CD14-positive monocyte (primary cell): ENCODE results near the gene KLHL30. TPM values are rescaled to one million over a fixed set of nuclear protein-coding genes. Genes with fewer than 3 reads are reported as not detected.

Experiments used
- DNase-seq, 3 donors: peaks; one replicate each; pipeline ENCODE4 v3.0.0-alpha.2; 2011 to 2022
- H2AFZ ChIP-seq: 2 replicates; pipeline ENCODE4 v1.6.0; 2012; ENCODE audit warnings: mild to moderate bottlenecking, low read depth, low read length, inconsistent platforms; ENCODE audit not compliant: insufficient read depth, poor library complexity, severe bottlenecking
- H3K27ac ChIP-seq, 2 donors: 1 replicate in 1 of 2; 2 replicates in 1 of 2; pipeline ENCODE4 v1.5.1; 2012 to 2013; ENCODE audit warnings: low read length in 2 of 2, control low read depth in 1 of 2, inconsistent platforms in 1 of 2, low read depth in 1 of 2, mild to moderate bottlenecking in 1 of 2
- H3K27me3 ChIP-seq, 2 donors: one replicate each; pipeline versions ENCODE4 v1.6.0 to v1.6.1; 2011 to 2013; ENCODE audit warnings: low read length in 2 of 2; ENCODE audit not compliant: control insufficient read depth in 2 of 2, insufficient read depth in 2 of 2
- H3K36me3 ChIP-seq, 2 donors: replicated peaks in 1 of 2; 1 replicate in 1 of 2; 2 replicates in 1 of 2; pipeline versions ENCODE4 v1.5.1 to v1.6.1; 2012 to 2013; ENCODE audit warnings: low read length in 2 of 2, control low read depth in 1 of 2, inconsistent platforms in 1 of 2, mild to moderate bottlenecking in 1 of 2; ENCODE audit not compliant: insufficient read depth in 2 of 2, control insufficient read depth in 1 of 2
- H3K4me1 ChIP-seq, 2 donors: 1 replicate in 1 of 2; 2 replicates in 1 of 2; pipeline versions ENCODE4 v1.5.1 to v1.6.1; 2012 to 2013; ENCODE audit warnings: low read length in 2 of 2, control low read depth in 1 of 2, inconsistent platforms in 1 of 2, mild to moderate bottlenecking in 1 of 2, moderate library complexity in 1 of 2; ENCODE audit not compliant: insufficient read depth in 2 of 2, control insufficient read depth in 1 of 2
- H3K4me2 ChIP-seq: replicated peaks from 2 replicates; pipeline ENCODE3; 2012; ENCODE audit warnings: low read length, moderate library complexity, mild to moderate bottlenecking; ENCODE audit not compliant: poor library complexity, severe bottlenecking; ENCODE audit errors: extremely low read depth
- H3K4me3 ChIP-seq, 3 experiments: fragments of 200-600 bp in 1 of 3; sonication (generic) in 1 of 3; replicated peaks in 1 of 3; 1 replicate in 2 of 3; 2 replicates in 1 of 3; pipeline ENCODE4 v1.5.1; 2011 to 2013; ENCODE audit warnings: low read length in 3 of 3, mild to moderate bottlenecking in 3 of 3, control low read depth in 2 of 3, low read depth in 2 of 3, inconsistent platforms in 1 of 3, moderate library complexity in 1 of 3
- H3K79me2 ChIP-seq: 2 replicates; pipeline ENCODE4 v1.6.0; 2012; ENCODE audit warnings: mild to moderate bottlenecking, control low read depth, inconsistent platforms, low read length, moderate library complexity; ENCODE audit not compliant: insufficient read depth
- H3K9ac ChIP-seq: 2 replicates; pipeline ENCODE4 v1.6.0; 2017; ENCODE audit warnings: low read length, mild to moderate bottlenecking; ENCODE audit not compliant: insufficient read depth, poor library complexity, severe bottlenecking
- H3K9me3 ChIP-seq, 2 donors: replicated peaks in 1 of 2; 1 replicate in 1 of 2; 2 replicates in 1 of 2; pipeline versions ENCODE4 v1.5.1 to v1.6.1; 2012 to 2013; ENCODE audit warnings: low read length in 2 of 2, control low read depth in 1 of 2; ENCODE audit not compliant: control insufficient read depth in 1 of 2, insufficient read depth in 1 of 2
- H4K20me1 ChIP-seq: 2 replicates; pipeline ENCODE4 v1.6.0; 2012; ENCODE audit warnings: mild to moderate bottlenecking, low read length, control low read depth, moderate library complexity; ENCODE audit not compliant: insufficient read depth
- H3K27ac Mint-ChIP-seq, 7 donors: one replicate each; pipeline ENCODE4 v1.8.0; 2020; ENCODE audit warnings: mild to moderate bottlenecking in 7 of 7, mixed read lengths in 7 of 7, moderate library complexity in 6 of 7, inconsistent platforms in 2 of 7
- H3K27me3 Mint-ChIP-seq, 3 donors: one replicate each; pipeline ENCODE4 v1.8.0; 2021 to 2022; ENCODE audit warnings: low read depth in 3 of 3, mild to moderate bottlenecking in 3 of 3, mixed read lengths in 3 of 3, moderate library complexity in 3 of 3, inconsistent platforms in 1 of 3
- H3K36me3 Mint-ChIP-seq, 2 donors: one replicate each; pipeline ENCODE4 v1.8.0; 2020; ENCODE audit warnings: mixed read lengths in 2 of 2, inconsistent platforms in 1 of 2, mild to moderate bottlenecking in 1 of 2
- H3K4me1 Mint-ChIP-seq: one replicate; pipeline ENCODE4 v1.8.0; 2020; ENCODE audit warnings: mild to moderate bottlenecking, mixed read lengths
- H3K4me3 Mint-ChIP-seq, 2 donors: one replicate each; pipeline ENCODE4 v1.8.0; 2020; ENCODE audit warnings: mild to moderate bottlenecking in 2 of 2, mixed read lengths in 2 of 2, moderate library complexity in 1 of 2
- H3K9me3 Mint-ChIP-seq, 7 donors: one replicate each; pipeline ENCODE4 v1.8.0; 2020 to 2022; ENCODE audit warnings: mixed read lengths in 7 of 7, mild to moderate bottlenecking in 6 of 7, moderate library complexity in 6 of 7, inconsistent platforms in 2 of 7
- WGBS: methylation state at CpG from one replicate; pipeline ENCODE4 v1.1.5; 2013; ENCODE audit warnings: missing lambda C conversion rate; ENCODE audit not compliant: insufficient coverage; 5-methylcytosine and 5-hydroxymethylcytosine counted together
- intact Hi-C, 2 donors: fragments of 100-400 bp; cut with micrococcal nuclease; formaldehyde crosslinking; loops; one replicate each; pipeline versions ENCODE4 v1.15.0 to v1.15.1; 2023
- polyA plus RNA-seq, 3 donors: library from polyadenylated mRNA; depleted of rRNA in 1 of 3; unstranded in 2 of 3; stranded (reverse) in 1 of 3; fragments of 300-500 nt in 2 of 3; fragments of >200 nt in 1 of 3; fragmentation: Illumina TruSeq in 2 of 3; gene quantifications; 1 replicate in 2 of 3; 2 replicates in 1 of 3; pipeline ENCODE4 v1.2.3, GENCODE V29; 2012 to 2021
- TF ChIP-seq, protein P1 (sequence below): fragments of 200-600 bp; IDR thresholded peaks from one replicate; pipeline ENCODE4 v1.8.0; 2022; ENCODE audit warnings: antibody characterized with exemption, mild to moderate bottlenecking

KLHL30 gene
- polyA plus RNA-seq, 3 donors, result 0.01 to 0.14 TPM; not detected in 1

DNA sequence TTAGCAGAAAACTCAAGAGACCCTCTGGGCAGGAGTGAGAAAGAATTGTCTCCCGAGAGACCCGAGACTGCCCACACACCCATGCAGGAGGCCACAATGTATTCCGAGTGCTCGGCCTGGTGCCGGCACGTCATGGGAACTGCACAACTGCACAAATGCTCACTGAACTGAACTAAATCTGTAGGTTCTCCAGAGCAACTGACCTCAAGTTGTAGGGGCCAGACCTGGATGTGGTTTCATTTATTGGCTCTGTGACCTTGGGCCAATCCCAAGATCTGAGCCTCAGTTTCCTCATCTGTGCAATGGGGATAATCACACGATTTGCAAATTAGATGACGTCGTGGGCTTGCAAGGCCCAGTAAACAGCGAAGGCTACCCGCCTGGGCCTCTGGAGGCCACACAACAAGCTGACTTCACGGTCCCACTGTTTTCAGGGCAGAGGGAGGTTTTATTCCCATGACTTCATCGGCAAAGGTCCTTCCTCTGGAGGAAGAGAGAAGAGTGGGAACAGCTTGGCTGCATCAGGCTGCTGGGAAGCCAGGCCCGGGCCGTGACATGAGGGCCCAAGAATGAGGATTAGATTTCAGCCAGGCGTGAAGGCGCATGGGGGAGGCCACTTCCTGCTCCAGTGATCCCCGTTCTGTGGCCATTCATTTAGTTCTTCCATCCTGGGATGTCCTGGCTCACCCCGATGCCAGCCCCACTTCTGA lies 16.7 kb downstream of the KLHL30 start:
- H3K27me3 Mint-ChIP-seq, result peaks cover 19 to 27% (median 21%) of the 10 kb centered on the region in 3 donors
- H3K27ac Mint-ChIP-seq, result no peak overlapping the region
- no peak overlapping the region for H3K27ac ChIP-seq
- WGBS, result 90% methylated on average over 17 of the region's 19 CpGs
- intact Hi-C loops, result no loop called here
- no peak for DNase-seq
- peaks cover 0 to 4% of the 10 kb centered on the region in 2 donors for H3K36me3 Mint-ChIP-seq
- no peak overlapping the region for H3K4me3 ChIP-seq
- H2AFZ ChIP-seq, result no peak overlapping the region
- H3K9ac ChIP-seq, result no peak overlapping the region
- peaks cover 7 to 25% of the 10 kb centered on the region in 2 donors for H3K27me3 ChIP-seq
- H3K9me3 Mint-ChIP-seq, result peaks cover 2 to 11% (median 5%) of the 10 kb centered on the region in 7 donors
- no peaks in the 10 kb centered on the region for H3K79me2 ChIP-seq
- H3K4me1 ChIP-seq, result peaks cover 7 to 8% of the 10 kb centered on the region in 2 donors
- no peaks in the 10 kb centered on the region for H4K20me1 ChIP-seq
- H3K4me1 Mint-ChIP-seq, result peaks cover 9% of the 10 kb centered on the region
- H3K4me2 ChIP-seq, result no peak overlapping the region
- no peaks in the 10 kb centered on the region for H3K36me3 ChIP-seq
- TF ChIP-seq, protein P1, sequence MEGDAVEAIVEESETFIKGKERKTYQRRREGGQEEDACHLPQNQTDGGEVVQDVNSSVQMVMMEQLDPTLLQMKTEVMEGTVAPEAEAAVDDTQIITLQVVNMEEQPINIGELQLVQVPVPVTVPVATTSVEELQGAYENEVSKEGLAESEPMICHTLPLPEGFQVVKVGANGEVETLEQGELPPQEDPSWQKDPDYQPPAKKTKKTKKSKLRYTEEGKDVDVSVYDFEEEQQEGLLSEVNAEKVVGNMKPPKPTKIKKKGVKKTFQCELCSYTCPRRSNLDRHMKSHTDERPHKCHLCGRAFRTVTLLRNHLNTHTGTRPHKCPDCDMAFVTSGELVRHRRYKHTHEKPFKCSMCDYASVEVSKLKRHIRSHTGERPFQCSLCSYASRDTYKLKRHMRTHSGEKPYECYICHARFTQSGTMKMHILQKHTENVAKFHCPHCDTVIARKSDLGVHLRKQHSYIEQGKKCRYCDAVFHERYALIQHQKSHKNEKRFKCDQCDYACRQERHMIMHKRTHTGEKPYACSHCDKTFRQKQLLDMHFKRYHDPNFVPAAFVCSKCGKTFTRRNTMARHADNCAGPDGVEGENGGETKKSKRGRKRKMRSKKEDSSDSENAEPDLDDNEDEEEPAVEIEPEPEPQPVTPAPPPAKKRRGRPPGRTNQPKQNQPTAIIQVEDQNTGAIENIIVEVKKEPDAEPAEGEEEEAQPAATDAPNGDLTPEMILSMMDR, result no peak
- H3K9me3 ChIP-seq, result peaks cover 0 to 4% of the 10 kb centered on the region in 2 donors
- H3K4me3 Mint-ChIP-seq, result no peak overlapping the region

DNA sequence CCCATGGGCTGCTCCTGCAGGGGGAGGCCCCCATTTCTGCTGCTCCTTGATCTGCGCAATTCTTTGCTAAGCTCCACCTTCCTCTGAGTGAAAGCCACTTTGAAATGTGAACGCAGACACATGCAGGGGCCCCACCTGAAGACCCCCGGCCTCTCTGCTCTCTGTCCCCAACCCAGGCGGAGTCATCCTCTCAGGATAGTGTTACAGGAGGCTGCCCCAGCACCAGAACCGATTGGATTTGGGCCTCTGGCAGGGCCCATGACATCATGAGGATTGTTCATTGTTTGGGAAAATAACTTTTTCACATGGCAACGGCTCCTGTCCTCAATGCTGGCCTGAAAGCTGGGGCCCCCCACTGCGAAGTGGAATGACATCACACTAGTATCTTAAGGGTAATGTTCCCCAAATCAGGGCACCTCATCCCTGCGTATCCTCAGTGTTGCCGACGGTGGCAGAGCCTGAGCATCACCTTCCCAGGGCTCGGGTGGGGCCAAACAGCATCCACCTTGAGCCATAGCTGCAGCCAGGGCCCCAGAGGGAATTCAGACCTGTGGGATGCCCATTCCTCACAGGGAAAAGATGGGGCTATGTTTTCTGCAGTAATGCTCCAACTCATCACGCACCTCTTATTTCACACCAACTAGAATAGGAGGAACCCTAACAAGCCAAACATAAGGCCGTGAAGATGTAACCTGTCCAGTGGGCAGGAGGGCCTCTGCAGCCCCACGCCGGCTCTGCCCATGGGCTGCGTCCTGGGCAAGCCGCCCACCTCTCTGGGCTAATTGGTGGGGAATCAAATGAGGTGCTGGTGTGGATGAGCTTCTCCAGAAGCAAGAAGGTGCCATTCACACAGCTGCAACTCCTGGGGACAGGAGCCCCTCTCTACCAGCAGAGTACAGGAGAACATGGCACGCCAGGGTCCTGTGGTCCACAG lies 17.6 kb downstream of the KLHL30 start:
- intact Hi-C loops, result no loop called here
- Histone ChIP-seq H3K4me2 (no peak overlapping the region), H2AFZ (no peak overlapping the region), H3K27me3 (peaks cover 7 to 33% of the 10 kb centered on the region in 2 donors), H3K9me3 (peaks cover 0 to 7% of the 10 kb centered on the region in 2 donors), H3K79me2 (no peaks in the 10 kb centered on the region), H4K20me1 (no peaks in the 10 kb centered on the region), H3K9ac (no peak overlapping the region), H3K4me1 (peaks cover 7 to 8% of the 10 kb centered on the region in 2 donors), H3K4me3 (no peak overlapping the region), H3K36me3 (no peaks in the 10 kb centered on the region), H3K27ac (no peak overlapping the region)
- no peak overlapping the region for H3K4me3 Mint-ChIP-seq
- TF ChIP-seq, protein P1, result no peak
- WGBS, result 90% methylated on average over 17 of the region's 18 CpGs
- H3K27me3 Mint-ChIP-seq, result peaks cover 24 to 35% (median 29%) of the 10 kb centered on the region in 3 donors
- H3K9me3 Mint-ChIP-seq, result peaks cover 2 to 16% (median 5%) of the 10 kb centered on the region in 7 donors
- DNase-seq, result no peak
- no peak overlapping the region for H3K27ac Mint-ChIP-seq
- H3K36me3 Mint-ChIP-seq, result peaks cover 0 to 4% of the 10 kb centered on the region in 2 donors
- H3K4me1 Mint-ChIP-seq, result peaks cover 15% of the 10 kb centered on the region
